GM18861 (cell line): ENCODE measurements around the gene RFX4.
"Not testable (repeated sequence)": the region's sequence is repeated elsewhere in the genome, so short reads cannot be mapped to it uniquely, and the experiment has no call there.

ENCODE experiments used
- ATAC-seq: cut with Tn5 transposase; IDR thresholded peaks from one replicate; pipeline ENCODE4 v1.9.1; 2021; ENCODE audit not compliant: unreplicated experiment

The RFX4 gene

DNA sequence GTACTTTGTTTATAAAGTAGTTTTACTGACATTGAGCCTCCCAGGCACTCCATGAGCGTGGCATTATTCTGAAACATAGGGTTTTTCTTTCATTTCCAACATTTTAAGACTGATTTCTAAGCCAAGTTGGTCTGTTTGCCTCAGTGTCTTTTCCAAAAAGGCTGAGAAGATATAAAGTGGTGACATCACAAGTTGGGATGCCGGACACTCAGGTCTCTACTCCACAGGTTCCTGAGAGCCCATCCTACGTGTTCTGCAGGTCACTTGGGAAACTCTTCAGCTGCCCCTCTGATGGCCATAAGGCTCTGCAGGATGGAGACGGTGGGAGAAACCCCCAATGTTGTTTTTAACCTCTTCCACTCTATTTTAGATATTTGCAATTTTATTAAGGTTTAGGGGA lies 6.0 kb downstream of the RFX4 start:
- no peak for ATAC-seq

DNA sequence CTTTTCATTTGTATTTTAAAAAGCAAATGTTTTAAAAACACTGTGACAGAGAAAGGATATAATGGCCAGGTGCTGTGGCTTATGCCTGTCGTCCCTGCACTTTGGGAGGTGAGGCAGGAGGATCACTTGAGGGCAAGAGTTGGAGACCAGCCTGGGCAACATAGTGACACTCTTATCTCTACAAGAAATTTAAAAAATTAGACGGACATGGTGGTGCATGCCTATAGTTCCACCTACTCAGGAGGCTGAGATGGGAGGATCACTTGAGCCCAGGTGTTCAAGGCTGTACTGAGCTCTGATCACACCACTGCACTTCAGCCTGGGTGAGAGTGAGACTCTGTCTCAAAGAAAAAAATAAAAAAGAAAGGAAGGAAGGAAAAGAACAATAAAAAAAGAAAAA lies 7.8 kb downstream of the RFX4 start:
- no peak for ATAC-seq

DNA sequence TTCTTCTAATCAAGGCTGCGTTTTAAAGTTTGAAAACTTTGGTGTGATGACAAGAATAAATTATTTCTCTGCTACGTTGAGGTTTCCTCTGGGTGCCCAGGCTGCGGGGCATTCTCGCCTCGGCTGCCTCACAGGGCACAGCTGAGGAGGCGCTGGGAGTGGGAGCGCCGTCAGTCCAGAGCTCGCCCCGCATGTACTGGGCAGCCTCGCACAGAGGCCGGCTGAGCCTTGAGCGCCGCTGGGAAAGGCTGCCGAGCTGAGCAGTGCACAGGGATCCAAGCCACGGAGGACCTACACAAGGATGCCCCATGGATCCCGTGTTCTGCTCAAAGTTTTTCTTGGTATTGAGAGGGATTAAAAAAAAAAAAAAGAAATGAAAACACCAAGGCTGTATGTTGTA lies 11.6 kb downstream of the RFX4 start:
- no peak for ATAC-seq

- ATAC-seq: no peak
These were observed 12.5 kb downstream of the RFX4 start for GRCh38 chr12:106595268-106595667.

GRCh38 chr12:106598003-106598402 lies 15.2 kb downstream of the RFX4 start:
- ATAC-seq: no peak

GRCh38 chr12:106599302-106599701 lies 16.5 kb downstream of the RFX4 start:
- no peak for ATAC-seq

DNA sequence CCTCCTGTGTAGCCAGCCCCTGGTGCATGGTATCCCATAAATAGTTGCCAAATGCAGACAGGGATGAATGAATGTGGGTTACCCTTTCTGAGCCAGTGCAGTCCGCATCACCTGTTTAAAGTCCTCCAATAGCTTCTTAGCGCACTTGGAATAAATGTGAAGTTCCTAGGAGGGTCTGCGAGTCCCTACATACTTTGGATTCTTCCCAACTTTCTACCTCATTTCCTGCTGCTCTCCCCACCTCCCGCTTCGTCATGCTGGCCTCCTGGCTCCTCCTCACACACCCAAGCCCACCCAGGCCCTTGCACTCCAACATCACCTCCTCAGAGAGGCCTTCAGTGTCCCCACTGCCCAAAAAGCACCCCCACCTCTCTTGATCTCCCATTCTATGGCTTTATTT lies 17.7 kb downstream of the RFX4 start:
- ATAC-seq: no peak

DNA sequence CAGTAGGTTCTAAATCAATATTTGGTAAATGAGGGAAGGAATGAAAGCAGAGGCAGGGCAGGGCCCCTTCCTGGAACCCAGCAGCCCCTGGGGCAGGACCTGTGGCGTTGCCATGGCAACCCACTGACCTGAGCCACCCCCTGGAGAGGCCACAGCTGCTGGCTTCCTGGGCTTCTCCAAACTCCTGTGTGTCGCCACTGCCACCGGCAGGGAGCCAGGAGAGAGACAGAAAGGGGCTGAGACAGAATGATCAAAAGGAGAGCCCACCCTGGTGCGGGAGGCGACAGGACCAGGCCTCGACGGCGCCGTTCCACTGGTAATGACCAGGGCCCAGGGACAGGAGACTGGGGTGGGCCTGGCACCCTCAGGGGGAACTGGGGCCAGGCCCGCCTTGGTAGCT lies 18.2 kb downstream of the RFX4 start:
- no peak for ATAC-seq

DNA sequence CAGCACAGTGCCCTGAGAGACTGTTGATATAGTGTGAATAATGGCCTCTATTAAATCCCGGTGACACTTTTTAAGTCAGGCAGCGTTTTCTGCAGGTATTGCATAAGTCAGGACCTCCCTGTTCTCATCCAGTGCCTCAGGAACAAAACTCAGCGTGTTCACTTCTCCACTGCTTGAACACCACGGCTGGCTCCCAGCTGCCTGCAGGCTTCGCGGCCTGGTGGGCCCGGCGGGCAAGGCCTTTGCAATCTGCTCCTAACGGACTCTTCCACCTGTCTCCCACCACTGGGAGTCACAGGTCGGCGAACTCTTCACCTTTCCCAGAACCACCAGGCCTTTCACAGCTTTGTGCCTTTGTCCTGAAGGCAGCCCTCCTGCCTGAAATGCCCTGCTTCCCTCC lies 18.7 kb downstream of the RFX4 start:
- no peak for ATAC-seq

GRCh38 chr12:106602076-106602475 lies 19.3 kb downstream of the RFX4 start:
- ATAC-seq: no peak

GRCh38 chr12:106605254-106605653 lies 22.4 kb downstream of the RFX4 start:
- ATAC-seq: no peak

GRCh38 chr12:106620588-106620987 lies 37.8 kb downstream of the RFX4 start:
- ATAC-seq: not testable (repeated sequence)

DNA sequence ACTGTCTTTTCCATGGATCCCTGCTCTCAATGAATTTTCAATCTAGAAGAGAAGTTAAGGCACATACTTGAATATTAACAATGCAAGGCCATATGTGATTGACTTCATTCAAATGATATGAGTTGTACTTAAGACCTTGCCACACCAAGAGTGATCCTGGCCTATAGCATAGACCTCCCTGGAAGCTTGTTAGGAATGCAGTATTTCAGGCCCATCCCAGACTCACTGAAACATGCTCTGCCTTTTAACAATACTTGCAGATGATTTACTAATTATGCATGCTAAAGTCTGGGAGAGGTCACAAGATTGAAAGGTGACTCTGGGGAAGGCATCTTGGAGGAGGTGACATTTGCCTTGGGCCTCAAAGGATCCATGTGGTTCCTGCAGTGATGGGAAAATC lies 43.2 kb downstream of the RFX4 start:
- no peak for ATAC-seq

GRCh38 chr12:106629797-106630659 lies 47.2 kb downstream of the RFX4 start:
- ATAC-seq: no peak

DNA sequence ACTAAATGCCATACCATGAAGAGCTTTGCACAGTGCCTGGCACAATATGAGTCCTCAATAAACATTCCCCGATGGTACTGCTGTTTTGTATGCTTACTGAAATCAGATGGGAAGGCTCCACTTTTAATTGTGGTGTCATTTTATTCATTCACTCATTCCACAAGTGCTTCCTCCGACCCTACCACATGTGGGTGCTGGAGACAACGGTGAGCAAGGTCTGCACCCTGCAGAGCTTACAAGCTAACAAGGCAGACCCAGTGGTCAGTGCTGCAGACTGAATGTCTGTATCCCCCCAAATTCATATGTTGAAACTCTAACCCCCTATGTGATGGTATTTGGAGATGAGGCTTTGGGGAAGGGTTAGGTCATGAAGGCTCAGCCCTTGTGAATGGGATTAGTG lies 48.3 kb downstream of the RFX4 start:
- no peak for ATAC-seq

- no peak for ATAC-seq
These were observed 49.0 kb downstream of the RFX4 start for GRCh38 chr12:106631797-106632196.

DNA sequence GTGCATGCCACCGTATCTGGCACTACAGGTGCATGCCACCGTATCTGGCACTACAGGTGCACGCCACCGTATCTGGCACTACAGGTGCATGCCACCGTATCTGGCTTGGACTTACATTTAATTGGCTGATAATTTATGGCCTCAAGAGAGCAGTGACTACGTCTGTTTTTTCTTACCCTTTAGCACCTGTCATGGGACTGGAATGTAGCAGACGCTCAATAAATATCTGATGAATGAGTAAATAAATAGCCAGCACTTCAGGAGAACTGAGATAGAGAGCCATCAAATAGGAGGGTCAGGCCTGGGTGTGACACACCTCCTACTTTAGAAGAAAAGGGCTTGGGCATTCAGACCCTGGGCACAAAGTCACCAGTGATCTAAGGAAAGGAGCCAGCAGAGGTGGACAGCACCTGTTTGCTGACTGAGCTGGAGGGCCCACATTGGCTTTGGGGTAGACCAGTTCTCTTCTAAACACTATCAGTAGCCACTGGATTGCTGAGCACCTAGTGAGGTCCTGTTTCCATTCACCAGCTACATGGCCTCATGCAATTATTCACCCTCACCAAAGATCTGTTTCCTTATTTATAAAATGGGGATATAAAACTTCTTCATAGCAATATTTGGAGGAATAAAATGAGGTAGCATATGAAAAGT lies 50.1 kb downstream of the RFX4 start:
- no peak for ATAC-seq

GRCh38 chr12:106633451-106633823 lies 50.6 kb downstream of the RFX4 start:
- no peak for ATAC-seq

DNA sequence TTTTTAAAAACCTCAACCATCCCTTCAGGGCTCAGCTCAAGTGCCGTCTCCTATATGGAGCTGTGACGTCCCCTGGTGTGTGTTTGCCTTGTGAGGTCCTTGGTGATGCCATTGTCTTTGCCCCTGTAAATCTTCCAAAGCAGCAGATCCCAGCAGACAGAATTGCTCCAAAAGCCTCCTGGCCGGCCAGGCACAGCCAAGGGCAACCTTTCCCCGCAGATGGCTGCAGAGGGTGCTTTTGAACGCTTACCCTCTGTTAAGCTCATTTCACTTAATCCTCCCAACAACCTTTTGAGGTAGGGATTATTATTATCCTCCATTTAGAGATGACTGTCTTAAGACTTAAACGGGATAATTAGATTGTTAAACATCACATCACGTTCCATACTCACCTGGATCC lies 51.4 kb downstream of the RFX4 start:
- no peak for ATAC-seq

- no peak for ATAC-seq
These were observed 60.2 kb downstream of the RFX4 start for GRCh38 chr12:106643000-106643399.

GRCh38 chr12:106644335-106645073 lies 61.7 kb downstream of the RFX4 start:
- ATAC-seq: no peak

- ATAC-seq: no peak
These were observed 62.2 kb downstream of the RFX4 start for GRCh38 chr12:106645074-106645421.
